Islet precursor cell (in vitro differentiated cells): ENCODE results near the gene SOX18.
"Not testable (repeated sequence)": the region's sequence is repeated elsewhere in the genome, so short reads cannot be mapped to it uniquely, and the experiment has no call there.

Experiments used
- DNase-seq: peaks from one replicate; pipeline ENCODE4 v3.0.0-alpha.2; 2018

Gene SOX18

DNA sequence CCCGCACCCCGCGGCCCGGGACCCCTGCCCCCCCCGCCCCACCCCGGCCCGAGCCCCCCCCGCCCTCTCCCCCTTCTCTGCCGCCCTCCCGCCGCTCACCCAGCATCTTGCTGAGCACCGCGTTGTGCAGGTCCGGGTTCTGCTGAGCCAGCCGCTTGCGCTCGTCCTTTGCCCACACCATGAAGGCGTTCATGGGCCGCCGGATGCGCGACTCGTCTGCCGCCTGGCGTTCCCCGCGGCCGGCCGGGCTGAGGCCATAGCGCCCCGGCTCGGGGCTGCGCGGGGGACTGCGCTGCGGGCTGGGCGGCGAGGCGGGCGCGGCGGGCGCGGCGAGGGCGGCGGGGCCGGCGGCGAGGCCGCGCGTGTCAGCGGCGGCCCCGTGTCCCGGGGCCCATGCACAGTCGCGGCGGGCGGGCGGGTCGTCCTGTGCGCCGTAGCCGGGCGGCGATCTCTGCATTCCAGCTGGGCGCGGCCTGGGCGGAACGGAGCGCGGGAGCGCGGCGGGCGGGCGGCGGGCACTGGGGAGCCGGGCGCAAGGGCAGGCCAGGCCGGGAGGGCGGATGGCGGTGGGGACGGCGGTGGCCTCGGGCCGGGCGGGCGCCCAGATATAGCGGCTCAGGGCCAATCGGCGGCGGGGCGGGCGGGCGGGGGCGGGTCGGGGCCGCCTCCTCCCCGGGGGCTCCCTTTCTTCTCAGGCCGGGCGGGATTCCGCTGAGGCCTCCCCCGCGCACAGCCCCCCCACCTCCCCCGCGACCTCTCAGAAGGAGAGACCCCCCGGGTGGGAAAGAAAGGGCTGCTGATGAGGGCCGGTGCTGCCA lies at the start of gene SOX18:
TSS of gene SOX18 (minus strand) at position 580 of the 818 bp plus-strand sequence. CDS start at position 457, 123 bp downstream.
- no peak for DNase-seq

DNA sequence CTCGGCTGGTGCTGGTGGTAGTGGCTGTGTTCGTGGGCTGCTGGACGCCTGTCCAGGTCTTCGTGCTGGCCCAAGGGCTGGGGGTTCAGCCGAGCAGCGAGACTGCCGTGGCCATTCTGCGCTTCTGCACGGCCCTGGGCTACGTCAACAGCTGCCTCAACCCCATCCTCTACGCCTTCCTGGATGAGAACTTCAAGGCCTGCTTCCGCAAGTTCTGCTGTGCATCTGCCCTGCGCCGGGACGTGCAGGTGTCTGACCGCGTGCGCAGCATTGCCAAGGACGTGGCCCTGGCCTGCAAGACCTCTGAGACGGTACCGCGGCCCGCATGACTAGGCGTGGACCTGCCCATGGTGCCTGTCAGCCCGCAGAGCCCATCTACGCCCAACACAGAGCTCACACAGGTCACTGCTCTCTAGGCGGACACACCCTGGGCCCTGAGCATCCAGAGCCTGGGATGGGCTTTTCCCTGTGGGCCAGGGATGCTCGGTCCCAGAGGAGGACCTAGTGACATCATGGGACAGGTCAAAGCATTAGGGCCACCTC lies 49.1 kb upstream of the SOX18 start:
- DNase-seq: no peak

DNA sequence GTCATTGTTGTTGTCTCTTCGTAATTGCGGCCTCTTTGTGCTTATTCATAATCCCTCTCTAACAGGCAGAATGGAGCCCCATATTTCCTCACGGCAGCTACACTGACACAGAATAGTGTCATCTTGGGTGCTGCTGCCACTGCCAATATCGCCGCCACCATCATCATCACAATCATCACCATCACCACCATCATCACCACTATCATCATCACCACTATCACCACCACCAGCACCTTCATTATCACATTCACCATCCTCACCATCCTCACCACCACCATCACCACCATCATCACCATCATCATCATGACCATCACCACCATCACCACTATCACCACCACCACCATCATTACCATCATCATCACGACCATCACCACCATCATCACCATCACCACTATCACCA lies 47.1 kb upstream of the SOX18 start:
- no peak for DNase-seq

DNA sequence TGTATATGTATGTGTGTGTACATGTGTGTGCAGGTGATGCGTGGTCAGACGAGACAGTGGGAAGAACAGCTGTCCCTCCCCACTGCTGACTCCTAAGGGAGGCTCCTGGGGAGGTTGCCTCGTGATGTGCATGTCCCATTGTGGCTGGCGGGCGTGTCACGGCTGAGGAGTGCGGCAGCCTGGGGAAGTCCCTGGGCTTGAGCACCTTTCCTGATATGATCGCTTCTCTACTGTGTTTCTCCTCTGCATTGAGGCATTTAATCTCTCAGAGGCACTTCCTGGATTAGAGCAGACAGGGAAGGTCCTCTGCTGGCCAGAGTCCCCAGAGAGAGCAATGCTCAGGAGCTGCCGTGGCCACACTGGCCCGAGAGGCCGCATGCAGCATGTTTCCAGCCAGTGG lies 46.5 kb upstream of the SOX18 start:
- no peak for DNase-seq

DNA sequence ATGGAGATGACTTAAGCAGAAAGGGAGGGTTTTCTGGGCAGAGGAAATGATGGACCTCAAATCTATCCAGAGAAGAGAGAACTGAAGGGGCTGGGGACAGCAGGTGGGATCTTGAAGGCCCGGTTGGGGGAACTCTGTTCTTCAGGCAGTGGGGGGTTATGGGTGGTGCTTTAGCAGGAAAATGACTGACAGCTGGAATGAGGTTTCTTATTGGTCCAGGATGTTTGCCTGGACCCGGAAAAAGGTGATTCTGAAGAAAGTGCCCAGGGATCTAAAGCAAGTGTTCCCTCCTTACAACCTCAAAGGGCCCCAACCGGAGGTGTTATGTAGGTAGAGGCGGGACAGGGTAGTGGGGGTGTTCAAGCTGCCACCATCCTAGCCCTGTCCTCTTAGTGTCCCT lies 46.0 kb upstream of the SOX18 start:
- no peak for DNase-seq

DNA sequence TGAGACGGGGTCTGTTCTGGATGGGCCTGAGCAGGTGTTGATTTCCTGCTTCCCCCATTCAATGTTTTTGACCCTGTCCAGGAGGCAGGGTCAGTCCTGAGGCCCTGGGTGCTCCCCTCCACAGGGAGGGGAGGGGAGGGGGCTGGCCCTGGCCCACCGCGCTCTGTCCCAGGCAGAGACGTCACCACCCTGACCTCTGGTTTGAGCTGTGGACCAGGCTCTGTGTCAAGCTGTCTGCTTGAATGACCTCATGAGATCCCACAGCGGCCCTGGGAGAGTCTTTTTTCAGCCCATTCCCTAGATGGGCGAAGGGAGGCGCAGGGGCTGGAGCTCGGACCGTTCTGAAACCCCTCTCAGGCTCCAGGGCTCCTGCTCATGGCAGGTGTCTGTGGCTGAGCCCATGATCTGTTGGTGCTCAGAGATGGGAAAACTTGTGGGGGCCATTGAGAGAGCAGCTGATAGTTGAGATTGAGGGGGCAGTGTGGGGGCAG lies 43.6 kb upstream of the SOX18 start:
- peak; percentile 69 for DNase-seq

DNA sequence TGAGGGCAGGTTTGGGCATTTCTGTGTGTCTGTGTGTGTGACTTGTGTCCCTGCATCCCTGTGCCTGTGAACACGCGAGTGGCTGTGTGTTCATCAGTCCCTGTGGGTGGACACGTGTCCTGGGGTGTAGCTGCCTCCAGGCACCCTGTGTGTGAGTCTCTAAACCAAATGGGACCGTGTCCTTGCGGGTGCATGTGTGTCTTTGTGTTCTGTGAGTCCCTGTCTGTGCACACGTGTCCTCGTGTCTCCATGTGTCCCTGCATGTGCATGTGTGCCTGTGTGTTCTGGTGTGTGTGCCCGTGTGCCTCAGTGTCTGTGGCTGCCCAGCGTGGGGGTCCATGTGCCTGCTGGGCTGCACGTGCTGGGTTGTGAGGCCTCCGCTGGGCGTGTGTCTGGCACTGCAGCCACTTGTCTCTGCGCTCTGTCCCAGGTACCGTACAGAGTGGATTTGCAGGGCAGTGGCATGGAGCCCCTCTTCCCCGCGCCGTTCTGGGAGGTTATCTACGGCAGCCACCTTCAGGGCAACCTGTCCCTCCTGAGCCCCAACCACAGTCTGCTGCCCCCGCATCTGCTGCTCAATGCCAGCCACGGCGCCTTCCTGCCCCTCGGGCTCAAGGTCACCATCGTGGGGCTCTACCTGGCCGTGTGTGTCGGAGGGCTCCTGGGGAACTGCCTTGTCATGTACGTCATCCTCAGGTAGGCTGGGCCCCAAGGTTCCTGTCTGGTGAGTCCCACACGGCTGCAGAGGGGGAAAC lies 43.0 kb upstream of the SOX18 start:
- no peak for DNase-seq

DNA sequence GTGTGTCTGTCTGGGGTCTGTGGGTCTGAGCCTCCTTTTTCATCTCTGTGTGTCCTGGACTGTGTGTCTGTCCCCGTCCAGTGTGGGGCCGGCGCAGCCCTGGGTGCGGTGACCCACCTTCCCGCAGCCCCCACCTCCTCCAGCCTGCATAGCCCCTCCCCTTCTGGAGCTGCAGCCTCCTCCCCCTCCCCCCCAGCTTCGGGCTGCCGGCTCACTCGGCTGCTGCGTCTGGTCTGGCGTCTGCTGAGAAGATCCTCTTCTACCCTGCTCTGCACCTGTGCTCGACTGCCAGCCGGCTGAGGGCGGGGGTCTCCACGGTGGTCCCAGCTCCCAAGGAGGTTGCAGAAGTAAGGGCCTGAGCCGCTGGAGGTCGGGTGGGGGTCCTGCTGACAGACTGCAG lies 42.3 kb upstream of the SOX18 start:
- DNase-seq: peak; percentile 71

DNA sequence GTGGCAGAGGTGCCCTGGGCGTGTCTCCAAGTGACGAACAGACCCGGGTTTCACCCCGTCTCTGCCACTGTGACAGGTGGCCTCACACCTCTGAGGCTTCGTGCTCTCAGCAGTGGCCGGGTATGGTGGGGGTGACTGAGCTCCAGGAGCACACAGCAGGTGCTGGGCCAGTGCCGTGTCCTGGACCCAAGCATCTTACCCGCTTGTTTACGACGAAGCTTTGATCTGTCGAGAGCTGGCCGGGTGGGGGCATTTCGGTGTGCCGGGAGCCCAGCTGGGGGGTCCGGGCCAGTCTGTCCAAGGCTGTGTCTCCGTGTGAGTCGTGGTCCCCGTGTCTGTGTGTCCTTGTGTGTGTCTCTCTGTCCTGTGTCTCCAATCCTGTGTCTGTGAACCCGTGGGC lies 41.9 kb upstream of the SOX18 start:
- no peak for DNase-seq

DNA sequence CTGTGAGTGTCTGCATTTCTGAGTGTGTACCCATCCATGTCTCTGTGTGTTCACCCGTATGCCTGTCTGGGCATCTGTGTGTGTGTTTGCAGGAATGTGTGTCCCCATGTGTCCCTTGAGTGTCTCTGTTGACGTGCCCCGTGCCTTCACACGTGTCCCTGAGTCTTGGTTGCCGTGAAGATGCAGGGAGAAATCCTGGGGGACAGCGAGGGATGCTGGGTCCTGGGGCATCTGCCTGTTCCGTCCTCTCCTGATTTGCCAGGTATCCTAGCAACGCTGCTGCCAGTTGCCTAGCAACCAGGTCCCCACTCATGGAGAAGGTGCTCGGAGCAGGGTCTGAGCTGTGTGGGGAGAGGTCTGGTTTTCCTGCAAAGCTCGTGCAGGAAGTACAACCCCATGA lies 40.7 kb upstream of the SOX18 start:
- no peak for DNase-seq

DNA sequence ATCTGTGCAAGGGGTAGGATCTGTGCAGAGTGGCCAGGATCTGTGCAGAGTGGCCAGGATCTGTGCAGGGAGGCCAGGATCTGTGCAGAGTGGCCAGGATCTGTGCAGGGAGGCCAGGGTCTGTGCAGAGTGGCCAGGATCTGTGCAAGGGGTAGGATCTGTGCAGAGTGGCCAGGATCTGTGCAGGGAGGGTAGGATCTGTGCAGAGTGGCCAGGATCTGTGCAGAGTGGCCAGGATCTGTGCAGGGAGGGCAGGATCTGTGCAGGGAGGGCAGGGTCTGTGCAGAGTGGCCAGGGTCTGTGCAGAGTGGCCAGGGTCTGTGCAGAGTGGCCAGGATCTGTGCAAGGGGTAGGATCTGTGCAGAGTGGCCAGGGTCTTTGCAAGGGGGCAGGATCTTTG lies 39.1 kb upstream of the SOX18 start:
- DNase-seq: not testable (repeated sequence)

DNA sequence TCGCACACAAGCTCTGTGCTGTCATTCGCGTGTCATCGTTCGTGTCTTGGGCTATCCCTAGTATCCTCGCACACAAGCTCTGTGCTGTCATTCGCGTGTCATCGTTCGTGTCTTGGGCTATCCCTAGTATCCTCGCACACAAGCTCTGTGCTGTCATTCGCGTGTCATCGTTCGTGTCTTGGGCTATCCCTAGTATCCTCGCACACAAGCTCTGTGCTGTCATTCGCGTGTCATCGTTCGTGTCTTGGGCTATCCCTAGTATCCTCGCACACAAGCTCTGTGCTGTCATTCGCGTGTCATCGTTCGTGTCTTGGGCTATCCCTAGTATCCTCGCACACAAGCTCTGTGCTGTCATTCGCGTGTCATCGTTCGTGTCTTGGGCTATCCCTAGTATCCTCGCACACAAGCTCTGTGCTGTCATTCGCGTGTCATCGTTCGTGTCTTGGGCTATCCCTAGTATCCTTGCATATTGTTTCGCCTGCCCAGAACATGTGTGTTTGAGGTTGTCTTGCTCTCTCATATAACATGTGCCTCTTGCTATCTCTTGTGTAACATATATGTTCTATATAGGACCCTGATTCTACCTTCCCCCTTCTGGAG lies 37.9 kb upstream of the SOX18 start:
- not testable (repeated sequence) for DNase-seq

DNA sequence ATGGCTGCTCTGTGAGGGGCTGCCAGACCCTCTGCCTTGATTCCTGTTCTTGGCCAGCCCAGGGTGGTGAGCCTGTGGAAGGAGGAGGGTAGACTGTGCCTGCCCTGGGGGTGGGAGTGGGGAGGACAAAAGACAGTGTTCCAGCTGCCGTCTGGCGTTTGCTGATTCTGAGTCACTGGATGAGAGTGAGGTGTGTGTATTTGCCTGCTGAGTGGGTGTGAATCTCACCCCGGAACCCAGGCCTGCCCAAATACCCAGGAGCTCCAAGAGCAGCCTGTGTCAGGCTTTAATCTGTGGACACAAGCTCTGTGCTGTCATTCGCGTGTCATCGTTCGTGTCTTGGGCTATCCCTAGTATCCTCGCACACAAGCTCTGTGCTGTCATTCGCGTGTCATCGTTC lies 37.4 kb upstream of the SOX18 start:
- no peak for DNase-seq

DNA sequence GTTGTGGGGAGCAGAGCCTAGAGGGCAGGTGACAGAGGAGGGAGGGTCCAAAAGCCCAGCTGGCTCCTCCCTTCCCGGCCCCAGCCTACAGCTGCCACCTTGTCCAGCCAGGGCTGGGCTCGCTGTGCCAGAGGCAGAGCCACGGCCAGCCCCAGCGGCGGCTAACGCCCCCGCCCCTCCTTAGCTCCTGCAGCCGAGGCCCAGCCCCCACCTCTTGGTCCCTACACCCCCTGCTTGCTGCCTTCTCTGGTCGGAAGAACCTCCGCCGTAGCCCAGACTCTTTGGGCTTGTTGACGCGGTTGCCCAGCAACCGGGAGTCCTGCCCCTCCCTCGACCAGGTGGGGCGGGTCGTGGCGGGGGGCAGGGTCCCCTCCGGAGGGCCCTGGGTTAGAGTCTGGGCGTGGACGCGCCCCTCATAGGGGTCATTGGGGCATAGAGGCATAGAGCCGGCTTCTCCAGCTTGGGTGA lies 35.3 kb upstream of the SOX18 start:
- no peak for DNase-seq

DNA sequence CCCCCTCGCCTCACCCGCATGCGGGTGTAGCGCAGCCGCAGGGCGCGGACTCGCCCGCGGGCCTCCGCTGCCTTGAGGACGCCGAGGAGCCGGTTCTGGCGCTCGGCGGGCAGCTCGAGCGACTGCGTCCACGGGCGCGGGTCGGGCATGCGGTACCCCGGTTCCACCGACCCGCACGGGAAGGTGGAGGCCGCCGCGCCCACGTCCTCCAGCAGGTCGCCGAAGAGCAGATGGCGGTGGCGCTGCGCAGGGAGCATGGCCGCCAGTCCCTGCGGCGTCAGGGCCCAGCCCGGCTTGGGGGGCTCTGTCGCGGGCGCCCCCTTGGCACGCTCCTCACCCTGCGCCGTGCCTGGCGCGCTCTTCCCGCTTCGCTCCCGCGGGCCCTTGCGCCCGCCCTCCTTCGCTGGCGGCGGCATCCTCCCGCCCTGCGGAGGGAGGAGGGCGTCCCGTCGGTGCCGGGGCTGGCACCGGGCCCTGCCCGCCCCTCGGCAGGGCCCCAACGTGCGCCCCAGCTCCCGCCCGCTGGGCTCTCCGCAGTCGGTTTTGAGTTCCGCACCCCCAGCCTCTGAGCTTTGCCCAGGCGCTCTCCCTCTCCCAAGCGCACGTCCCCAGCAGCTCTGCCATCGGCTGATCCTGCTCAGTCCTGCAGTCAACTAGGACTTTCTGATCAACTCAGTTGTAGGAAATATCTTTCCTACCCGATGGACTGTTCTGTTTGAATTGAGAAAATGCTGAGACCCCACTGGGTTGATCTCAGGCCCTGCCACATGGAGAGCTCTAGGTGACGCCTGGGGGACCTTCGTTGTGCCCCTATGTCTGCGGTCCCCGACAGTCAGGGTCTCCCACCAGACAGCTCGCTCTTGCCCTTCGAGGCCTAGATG lies 34.6 kb upstream of the SOX18 start, which contains the start of gene LKAAEAR1:
TSS of gene LKAAEAR1 (minus strand) at position 595 of the 881 bp plus-strand sequence. CDS start at position 416, 179 bp downstream.
- no peak for DNase-seq

DNA sequence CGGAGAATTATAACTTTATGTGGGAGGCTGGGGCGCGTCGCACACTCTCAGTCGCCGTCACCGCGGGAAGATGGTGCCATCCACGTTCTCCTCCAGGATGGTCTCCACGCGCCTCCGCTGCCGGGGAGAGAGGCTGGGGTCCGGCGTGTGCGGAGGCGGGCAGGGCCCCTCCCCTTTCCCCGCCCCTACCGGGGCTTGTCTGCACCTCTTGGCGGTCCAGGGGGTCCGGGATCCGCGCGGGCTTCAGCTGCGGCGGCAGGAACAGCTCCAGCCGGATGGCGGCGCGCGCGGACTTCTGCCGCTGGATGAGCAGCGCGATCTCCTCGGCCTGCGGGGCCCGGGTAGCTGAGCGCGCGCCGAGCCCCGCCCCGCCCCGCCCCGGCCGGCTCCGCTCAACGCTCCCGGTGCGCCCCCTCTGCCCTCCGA lies 34.0 kb upstream of the SOX18 start:
- DNase-seq: peak; percentile 91

DNA sequence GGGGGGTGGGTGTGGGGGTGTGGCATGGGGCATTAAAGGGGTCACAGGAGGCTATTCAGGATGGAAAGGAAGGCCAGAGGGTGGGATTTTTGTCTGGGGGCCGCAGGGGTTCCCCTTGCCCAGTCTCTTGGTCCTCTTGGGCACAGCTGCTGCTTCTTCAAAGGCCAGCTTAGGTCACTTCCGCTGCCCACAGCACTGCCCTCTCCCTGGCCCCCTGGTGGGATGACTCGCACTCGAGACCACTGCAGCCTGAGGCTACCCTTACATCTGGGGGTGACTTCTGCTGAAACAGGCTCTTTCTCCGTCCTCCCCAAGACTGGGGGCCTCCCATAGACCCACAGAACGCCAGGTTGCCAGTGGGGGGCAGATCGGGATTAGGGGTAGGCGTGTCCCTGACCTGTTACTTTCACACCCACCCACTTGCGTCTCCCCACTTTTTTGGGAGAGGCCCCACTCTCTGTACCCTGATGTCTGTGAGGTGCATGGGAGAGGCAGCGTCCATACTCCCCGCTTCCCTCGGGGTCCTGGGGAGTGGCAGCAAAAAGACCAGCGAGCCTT lies 33.5 kb upstream of the SOX18 start:
- DNase-seq: no peak

DNA sequence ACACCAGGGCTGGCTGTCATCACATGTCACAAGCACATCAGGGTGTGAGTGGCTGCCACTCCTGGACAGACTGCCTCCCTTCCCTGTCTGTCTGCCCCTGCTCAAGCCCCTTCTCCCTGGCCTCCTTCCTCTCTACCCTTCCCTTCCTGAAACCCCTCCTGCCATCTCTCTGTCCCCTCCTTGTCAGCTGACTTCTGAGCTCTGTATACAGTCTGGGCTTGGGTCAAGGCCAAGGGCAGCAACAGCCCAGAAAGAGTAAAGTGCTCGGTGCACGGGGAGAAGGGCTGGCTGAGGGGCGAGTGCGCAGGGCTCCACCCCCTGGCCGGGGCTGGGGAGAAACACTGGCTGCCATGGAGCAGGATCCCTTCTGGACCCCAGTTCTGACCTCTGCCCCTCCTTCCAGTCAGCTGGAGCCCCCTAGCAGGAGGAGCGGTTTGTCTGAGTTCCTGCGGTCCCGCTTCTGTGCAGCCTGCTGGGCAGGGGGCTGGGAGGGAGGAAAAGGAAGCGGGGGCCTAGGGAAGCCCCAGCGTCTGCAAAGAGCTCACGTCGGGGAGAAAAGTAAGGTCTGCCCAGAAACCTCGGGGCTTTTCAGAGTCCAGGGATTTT lies 32.8 kb upstream of the SOX18 start:
- DNase-seq: no peak

DNA sequence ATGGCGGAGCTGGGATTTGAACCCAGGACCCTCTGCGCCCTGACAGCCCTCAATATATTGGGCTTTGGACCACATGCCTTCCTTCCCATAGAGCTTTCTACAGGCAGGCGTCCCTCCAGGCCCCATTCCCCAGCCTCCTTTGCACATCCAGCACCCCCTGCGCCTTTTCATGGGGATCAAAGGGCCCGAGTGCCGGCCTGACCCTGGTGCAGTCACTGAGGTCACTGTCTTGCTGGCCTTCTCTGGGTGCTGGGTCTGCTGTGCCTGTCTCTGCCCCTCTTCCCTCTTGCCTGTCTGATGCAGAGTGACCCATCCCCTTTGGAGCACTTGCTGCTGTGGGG lies 32.2 kb upstream of the SOX18 start:
- no peak for DNase-seq

DNA sequence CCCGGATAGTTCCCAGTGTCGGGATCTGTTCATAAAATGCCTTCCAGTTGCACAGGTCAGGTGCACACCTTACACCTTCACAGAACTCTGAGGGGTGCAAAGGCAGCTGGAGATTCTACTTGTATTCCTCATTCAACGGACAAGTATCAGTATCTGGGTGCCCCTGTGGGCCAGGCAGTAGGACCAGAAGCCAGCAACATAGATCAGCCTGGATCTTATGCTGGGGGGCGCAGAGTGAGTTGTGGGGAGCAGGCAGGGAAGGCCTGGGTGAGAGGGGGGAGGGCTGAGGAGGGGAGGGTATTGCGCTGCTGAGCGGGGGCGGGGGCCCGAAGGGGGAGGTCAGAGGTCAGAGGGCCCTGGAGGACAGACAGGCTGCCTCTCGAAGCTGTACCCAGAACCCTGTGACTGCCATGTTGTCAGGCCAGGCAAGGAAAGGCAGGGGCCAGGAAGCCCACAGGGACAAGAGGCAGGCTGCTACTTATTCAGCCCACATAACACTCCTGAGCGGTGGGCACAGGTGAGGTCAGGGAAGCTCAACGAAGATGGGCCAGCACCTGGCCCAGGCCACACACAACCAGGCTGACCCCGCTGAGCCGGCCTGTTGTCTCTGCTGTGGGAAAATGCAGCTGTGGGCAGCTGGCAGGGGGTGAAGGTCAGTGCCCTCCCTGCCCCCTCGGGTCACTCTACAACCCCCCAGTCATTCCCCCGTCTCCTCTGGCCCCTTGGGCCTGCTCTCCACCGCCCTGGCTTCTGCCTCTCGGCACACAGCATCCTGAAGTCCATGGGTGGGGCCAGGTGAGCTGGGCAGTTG lies 31.6 kb upstream of the SOX18 start:
- DNase-seq: no peak
